Stimulated activated CD4-positive, alpha-beta T cell treated with anti-CD3 and anti-CD28 coated beads, Interleukin-1b, Interleukin-23, amount 100 ng/mL, for 48 hours (primary cell): ENCODE results near the gene COX14.
"Not testable (repeated sequence)": the region's sequence is repeated elsewhere in the genome, so short reads cannot be mapped to it uniquely, and the experiment has no call there.

Experiments used
- DNase-seq: peaks from one replicate; pipeline ENCODE4 v3.0.0-alpha.2; 2020

Gene COX14

DNA sequence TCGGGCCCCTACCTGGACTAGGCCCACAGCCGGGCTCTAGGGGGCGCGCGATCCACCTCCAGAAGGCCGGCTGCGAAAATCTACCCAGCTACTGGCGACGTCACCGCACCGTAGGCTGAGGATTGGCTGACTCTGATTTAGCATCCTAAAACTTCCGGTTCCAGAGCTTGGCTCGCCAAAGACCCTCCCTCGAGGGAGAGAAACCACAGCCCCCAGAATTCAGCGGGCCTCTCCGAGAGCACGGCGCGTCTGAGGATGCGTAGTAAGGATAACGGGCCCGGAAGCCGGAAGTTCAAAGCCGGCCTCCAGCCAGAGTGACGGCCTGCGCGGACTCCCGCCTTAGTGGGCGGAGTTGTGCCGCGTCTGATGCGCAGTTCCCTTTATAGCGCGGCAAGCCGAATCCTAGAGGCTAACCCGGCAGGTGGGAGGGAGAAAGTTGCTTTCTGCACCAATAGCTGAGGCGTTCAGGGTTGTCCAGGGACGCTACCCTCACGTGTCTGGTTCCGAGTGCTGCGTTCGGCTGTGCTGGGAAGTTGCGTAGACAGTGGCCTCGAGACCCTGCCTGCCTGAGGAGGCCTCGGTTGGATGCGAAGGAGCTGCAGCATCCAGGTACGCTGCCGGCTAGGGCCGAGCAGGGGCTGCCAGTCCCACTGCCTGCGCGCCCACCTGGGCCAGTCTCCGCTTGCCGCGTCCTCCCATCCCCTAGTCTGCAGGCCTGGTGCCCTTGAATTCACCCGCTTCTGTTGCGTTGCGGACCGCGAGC lies at the start of gene COX14:
COX14 (plus strand) TSS at position 544 of the 763 bp plus-strand sequence. CDS start 7,808 bp downstream, outside the sequence.
- peak; percentile 99 for DNase-seq

DNA sequence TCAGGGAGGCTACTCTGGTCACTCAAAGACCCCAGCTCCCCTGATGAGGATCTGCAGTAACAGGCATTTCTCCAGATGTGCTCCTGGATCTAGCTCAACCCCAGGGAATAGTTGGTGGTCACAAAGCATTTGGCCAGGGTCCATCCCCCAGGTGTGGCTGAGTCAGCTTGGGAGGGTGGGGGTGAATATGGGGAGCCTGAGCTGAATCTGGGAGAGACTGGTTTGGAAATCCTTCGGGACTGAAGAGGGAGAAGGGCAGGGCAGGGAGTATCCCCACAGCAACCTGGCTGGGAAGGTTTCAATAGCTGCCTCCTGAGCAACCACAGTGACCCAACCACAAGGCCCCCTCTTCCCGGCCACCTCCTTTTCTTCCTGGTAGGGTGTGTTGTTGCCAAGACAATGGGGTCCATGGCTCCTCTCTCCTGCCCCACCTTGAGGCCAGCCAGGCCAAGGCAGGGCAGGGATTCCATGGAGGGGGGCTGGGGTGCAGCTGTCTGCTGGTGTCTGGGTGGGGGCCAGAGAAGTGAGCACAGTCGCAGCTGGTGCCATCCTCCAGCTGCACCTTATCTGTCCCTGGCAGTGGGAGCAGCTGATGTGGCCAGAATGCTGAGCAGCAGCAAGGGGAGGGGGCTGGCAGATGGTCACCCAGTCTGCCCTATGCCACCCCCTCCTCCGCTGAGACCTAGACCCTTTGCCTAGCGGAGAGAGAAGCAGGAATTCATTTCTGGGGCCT lies 49.1 kb upstream of the COX14 start:
- DNase-seq = no peak

DNA sequence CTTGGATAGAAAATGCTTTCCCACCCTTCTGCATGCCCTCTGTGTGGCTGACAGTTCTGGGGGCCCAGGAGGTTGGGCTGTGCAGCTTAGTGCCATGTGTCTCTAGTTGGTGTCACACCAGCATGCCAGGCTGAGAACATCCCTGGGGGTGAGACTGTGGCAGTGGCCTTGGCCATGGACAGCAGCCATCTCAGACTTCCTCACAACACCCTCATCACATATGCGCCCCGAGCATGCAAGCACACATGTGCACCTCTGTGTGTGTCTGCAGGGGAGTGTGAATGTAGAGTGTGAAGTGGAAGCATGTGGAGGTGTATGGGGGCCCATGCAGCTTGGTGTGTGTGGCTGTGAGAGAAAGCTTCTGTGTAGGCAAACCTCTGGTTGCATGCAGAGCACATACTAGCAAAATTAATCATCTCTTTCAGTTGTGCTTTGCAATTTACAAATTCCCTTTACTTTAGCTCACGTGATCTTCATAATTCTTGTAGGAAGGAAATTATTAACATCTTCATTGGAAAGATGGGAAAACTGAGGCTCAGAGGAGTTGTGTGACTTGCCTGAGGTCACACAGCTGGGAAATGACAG lies 46.2 kb upstream of the COX14 start:
- DNase-seq = no peak

DNA sequence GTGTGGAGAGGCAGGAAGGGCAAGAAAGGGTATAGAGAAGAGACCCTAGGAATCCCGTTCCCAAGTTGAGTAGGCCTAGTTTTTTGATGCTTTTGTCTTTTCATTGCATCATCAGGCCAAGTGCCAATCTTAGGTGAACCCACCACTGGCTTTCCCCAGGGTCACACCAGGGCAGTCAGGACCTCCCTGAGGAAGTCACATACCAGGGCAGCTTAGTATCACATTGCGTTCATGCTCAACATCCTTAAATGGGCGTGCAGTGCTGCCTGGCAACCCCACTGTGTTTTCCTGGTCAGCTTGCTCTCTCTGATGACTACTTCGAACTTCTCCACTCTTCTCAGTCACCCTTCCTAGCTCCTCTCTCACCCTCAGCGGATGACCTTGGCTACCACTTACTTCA lies 45.6 kb upstream of the COX14 start:
- no peak for DNase-seq

DNA sequence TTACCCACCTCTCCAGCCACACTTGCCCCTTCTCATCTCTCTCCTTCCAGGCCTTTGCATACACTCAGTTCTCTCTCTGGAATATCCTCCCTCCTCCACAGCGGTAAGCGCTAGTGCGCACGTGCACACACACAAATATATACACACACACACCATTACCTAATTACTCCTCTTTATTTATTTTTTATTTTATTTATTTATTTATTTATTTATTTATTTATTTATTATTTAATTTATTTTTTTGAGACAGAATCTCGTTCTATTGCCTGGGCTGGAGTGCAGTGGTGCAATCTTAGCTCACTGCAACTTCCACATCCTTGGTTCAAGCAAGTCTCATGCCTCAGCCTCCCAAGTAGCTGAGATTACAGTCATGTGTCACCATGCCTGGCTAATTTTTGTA lies 43.0 kb upstream of the COX14 start:
- no peak for DNase-seq

DNA sequence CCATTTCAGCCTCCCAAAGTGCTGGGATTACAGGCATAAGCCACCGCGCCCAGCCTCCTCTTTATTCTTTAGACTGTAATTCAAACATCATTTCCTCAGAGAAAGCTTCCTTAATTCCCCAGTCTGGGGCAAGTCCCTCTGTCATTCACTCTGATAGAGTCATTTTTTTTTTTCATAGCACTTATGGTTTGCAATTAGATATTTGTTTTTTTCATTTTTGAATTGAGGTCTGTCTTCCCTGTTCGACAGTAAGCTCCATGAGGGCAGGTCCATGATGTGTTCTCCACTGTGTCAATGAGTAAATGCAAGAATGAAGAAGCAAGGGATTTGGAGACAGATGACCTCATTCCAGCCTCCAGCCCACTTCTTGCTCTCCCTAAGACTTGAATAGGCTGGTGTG lies 42.5 kb upstream of the COX14 start:
- DNase-seq = no peak

DNA sequence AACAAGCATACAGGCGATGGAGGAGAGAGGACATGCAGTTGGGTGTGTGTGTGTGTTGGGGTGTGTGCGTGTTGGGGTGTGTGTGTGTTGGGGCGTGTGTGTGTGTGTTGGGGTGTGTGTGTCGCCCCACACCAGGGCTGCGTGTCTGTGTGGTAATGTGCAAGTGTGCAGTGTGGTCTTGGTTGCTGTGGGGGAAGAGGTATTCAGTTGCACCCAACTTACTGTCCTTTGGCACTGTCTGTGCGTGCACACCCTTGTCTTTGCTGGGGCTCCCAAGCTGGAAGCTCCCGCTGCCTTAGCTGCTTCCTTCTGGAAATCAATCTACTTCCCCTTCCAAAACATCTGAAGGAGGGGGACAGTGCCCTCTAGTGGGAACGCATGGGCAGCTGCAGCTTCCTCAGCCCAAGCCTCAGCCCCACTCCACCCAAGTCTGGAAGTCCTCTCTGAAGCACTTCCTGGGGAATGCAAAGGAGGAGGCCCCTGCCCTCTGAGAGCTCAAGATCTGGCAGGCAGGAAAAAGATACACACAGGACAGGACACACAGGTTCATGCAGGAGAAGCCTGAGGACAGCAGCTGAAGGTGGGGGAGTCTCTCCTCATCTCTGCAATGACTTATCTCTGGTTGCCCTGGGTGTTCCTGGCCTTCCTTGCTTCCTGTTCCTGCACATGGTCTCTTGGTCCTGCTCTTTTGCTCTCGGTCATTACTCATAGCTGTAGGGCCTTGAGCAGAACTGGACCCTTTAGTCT lies 41.5 kb upstream of the COX14 start:
- peak; percentile 62 for DNase-seq

DNA sequence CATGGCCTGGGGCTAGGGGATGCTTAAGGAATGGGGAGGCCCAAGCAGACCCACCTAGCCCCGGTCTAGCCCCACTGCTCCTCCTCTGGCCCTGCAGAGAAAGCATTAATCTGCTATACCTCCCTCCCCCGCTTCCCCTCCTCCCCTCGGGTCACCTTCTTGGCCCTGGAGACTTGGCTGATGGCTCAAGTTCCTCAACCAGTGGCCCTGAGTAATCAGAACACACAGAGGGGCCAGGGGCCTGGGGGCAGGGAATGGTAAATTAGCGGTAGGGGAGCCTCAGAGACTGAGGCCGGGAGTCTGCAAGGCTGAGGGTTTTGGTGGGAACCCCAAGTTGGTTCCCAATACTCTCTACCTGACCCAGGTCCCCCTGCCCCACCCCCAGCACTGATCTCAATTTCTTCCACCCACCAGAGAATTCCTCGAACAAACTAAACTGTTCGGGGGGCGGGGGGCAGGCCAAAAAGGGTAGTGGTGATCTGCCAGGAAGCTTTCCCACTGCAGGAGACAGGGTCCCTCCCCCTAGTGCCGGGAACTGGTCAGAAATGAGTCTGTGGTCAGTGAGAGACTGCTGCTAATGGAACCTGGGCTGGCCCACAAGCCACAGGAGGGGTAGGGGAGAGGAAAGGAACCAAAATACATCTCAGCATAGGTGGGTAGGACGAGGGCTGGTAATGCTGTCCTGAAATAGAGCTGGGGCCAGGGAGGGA lies 39.7 kb upstream of the COX14 start:
- DNase-seq = no peak

DNA sequence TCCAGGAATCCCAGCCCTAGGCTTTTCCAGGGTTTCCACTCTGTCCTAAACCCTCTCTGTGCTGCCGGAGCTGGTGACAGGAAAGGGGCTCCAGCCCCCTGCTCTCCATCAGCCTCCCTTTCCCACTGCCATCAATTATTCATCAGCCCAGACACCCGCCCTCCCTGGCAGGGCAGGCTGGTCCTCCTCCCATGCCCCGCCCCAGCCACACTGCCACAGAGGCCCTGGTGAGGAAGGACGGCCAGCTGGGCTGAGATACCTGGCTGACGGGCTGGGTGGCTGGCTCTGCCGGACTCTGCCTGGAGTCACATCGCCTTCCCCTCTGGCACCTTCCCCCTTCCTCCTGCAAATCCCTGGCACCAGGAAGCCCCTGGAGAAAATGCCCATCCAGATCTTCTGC lies 38.8 kb upstream of the COX14 start:
- DNase-seq = no peak

DNA sequence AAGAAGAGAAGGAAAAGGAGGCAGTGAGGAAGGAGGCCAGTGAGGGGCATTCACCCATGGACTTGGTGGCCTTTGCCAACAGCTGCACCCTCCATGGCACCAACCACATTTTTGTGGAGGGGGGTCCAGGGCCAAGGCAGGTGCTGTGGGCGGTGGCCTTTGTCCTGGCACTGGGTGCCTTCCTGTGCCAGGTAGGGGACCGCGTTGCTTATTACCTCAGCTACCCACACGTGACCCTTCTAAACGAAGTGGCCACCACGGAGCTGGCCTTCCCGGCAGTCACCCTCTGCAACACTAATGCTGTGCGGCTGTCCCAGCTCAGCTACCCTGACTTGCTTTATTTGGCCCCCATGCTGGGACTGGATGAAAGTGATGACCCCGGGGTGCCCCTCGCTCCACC lies 38.3 kb upstream of the COX14 start:
- DNase-seq = no peak

DNA sequence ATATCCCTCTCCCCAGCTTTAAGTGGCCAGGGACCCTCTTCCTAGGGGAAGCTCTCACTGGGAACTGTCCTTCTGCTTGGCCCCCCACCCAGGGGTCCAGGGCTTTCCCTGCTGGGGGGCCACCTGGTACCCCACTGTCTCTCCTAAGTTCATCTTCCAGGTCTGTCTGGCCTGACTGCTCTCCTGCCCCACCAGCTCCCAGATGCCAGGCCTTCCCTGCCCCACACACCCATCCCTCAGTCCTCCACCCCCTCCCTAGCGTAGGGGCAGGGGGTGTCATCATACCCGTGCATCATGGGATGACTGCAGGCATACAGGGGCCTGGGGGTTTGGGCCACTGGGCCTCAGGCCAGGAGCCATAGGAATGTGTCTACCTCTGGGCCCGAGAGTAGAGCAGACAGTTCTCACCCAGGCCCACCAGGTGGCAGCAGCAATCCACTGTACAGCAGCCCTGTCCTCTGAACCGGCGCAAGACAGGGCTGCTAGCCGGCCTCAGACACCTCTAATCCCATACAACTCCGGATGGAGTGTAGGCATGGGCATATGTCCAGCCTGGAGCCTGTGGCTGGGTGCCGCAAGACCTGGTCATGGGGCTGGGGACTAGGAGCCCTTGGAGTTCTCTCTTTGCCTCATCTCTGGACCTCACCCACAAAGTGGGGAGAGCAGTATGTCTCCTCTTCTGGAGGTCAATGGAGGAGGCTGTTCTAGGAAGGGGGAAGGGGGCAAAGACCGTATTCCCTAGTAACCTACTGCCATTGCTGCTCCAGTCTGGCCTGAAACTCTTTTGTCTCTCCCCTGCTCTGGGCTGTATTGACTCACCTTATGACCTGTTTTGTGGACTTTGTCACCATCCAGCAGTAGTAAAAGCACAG lies 36.9 kb upstream of the COX14 start:
- DNase-seq = peak; percentile 78

DNA sequence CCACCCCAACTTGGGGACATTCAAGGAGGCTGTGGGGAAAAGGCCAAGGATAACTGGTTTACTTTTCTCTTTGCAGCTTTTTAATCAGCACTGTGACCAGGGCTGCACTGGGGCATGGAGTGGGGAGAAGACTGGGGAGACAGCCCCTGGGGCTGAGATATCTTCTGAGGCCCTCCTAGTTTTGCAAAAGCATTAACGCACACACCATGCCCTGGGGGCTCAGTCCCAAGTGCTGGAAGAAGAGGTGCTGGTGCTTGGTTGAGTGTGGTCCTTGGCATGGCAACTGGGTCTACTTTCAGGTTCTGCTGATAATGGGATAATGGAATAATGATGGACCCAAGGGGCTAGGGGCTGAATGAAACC lies 36.2 kb upstream of the COX14 start:
- no peak for DNase-seq

DNA sequence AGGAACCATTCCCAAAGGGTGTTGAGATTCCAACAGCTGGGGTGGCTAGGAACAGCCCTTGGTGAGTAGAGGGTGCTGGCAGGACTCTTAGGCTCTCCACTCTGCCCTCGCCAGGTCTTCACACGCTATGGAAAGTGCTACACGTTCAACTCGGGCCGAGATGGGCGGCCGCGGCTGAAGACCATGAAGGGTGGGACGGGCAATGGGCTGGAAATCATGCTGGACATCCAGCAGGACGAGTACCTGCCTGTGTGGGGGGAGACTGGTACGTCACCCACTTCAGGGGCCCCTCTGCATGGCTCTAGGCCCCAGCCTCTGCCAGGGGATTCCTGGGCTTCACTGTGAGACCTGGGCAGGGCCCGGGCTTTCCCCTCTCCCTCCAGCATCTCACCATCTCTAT lies 34.9 kb upstream of the COX14 start:
- DNase-seq = no peak

DNA sequence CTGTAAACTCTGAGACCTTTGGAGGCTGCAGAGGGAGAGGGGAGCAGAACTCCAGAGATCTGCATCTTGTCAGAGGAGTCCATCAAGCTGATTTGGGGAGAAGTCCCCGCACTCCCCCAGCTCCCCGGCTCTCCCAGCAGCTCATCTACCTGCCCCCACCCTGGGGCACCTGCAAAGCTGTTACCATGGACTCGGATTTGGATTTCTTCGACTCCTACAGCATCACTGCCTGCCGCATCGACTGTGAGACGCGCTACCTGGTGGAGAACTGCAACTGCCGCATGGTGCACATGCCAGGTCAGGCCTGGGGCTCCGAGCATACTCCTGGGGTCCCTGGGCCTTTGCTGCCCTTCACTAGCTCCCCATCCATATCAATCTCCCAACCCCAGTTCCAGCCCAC lies 33.8 kb upstream of the COX14 start:
- DNase-seq = no peak

DNA sequence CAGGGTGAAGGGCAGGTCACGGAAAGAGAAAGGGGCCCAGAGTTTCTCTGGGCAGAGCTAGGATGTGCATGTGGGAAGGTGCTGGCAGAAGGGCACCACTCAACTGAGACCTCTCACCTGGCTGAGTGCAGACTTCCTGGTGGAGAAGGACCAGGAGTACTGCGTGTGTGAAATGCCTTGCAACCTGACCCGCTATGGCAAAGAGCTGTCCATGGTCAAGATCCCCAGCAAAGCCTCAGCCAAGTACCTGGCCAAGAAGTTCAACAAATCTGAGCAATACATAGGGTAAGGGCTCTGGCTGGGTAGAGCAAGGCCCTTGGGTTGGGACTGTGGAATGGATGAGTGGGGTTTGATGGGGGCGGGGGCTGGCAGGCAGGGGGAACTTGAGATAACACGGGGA lies 32.3 kb upstream of the COX14 start:
- DNase-seq = no peak

DNA sequence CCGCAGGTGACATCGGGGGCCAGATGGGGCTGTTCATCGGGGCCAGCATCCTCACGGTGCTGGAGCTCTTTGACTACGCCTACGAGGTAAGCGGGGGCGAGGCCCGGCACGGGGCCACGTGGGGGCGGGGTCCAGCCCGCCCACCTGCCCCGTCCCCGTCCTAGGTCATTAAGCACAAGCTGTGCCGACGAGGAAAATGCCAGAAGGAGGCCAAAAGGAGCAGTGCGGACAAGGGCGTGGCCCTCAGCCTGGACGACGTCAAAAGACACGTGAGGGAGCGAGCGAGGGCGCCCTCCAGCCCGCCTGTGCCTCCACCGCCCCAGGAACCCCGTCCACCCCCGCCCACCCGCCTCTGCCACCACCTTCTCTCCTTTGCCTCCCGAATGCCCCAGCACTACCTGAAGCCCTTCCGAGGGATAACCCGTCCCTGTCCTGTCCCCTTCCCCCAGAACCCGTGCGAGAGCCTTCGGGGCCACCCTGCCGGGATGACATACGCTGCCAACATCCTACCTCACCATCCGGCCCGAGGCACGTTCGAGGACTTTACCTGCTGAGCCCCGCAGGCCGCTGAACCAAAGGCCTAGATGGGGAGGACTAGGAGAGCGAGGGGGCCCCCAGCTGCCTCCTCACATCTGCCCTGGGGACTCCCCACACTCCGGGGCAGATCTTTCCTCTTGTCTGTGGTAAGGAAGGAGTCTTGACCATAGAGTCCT lies 30.8 kb upstream of the COX14 start:
- DNase-seq = no peak

DNA sequence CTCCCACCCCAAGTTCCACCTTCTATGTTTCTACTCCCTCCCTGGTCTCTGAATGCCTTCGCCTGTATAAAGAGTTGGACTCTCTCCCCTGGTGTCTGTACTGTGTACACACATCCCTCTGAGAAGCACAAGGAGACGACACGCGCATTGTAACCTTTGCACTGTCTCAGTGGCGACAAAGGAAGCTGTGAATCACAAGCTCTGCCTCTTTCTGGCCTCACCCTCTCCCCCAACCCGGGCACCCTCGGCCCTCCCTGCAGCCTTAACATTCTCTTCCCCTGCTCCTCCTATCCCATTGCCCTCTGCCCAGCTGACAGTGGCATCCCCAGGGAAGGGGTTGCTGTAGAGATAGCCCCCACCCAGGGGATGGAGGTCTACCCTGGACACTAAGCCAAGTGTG lies 29.4 kb upstream of the COX14 start:
- DNase-seq = no peak

DNA sequence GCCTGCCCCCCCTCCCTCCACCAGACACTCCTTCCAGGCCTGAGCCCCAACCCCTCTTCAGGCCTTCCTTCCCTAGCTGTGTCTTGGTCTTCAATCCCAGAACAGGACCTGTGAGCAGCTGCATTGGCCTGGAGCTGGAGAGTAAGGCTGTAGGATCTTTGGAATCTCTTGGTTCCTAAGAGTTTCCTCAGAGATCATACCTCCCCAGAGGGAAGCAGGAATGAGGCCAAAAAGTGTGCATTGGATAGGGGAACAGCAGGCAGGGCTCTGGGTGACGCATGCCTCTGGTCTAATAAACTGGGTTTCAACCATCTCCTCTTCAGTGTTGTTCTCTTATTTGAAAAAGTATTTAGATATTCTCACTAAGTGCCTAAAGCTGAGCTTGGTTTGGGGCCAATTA lies 28.7 kb upstream of the COX14 start:
- DNase-seq = no peak

DNA sequence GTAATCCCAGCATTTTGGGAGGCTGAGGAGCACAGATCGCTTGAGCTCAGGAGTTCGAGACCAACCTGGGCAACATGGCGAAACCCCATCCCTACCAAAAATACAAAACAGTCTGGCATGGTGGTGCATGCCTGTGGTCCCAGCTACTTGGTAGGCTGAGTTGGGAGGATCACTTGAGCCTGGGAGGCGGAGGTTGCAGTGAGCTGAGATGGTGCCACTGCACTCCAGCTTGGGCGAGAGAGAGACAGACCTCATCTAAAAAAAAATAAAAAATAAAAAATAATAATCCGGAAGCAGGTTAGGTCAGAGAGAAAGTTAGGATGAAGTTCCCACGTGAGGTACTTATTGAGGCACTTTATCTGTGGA lies 27.6 kb upstream of the COX14 start:
- DNase-seq = not testable (repeated sequence)

DNA sequence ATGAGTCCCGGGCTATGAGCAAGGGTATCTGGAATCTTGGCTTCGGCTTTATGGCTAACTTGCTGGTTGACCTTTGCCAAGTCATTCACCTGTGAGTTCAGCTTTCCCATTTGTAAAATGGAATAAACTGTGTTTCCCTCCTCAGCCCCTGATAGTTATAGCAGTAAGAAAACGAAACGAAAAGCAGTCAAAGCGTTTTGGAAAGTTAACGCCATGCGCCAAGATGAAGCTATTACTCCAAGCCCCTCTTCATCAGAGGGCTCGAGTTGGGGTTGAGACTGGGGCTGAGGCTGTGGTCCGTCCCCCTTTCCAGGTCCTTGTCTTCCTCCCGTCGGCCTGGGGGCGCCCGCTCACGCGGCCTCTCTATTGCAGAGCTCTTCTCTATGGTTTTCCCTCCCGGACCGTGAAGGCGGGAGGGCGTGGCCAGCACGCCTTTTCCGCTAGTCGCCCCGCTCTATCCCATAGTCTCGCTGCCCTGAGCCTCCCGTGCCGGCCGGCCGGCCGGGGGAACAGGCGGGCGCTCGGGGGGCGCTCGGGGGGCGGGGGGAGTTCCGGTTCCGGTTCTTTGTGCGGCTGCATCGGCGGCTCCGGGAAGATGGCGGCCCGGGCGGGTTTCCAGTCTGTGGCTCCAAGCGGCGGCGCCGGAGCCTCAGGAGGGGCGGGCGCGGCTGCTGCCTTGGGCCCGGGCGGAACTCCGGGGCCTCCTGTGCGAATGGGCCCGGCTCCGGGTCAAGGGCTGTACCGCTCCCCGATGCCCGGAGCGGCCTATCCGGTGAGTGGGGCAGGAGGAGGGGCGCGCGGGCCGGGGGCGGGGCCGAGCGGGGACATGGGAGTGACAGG lies 27.0 kb upstream of the COX14 start, which contains the start of gene SMARCD1:
SMARCD1 (plus strand) TSS at position 568 of the 840 bp plus-strand sequence; CDS start at position 596, 28 bp downstream.
- peak; percentile 88 for DNase-seq
